GM10266 (cell line): ENCODE data around the gene SUCNR1.

ENCODE experiments used
- DNase-seq: peaks from one replicate; pipeline ENCODE4 v3.0.0; 2012; ENCODE audit errors: extremely low spot score
- TF ChIP-seq, protein P1 (sequence below): IDR thresholded peaks from 2 replicates; pipeline ENCODE4 v1.5.1; 2012; ENCODE audit warnings: mild to moderate bottlenecking, low read depth; ENCODE audit not compliant: control insufficient read depth, insufficient read depth; ENCODE audit errors: missing control alignments

The SUCNR1 gene

DNA sequence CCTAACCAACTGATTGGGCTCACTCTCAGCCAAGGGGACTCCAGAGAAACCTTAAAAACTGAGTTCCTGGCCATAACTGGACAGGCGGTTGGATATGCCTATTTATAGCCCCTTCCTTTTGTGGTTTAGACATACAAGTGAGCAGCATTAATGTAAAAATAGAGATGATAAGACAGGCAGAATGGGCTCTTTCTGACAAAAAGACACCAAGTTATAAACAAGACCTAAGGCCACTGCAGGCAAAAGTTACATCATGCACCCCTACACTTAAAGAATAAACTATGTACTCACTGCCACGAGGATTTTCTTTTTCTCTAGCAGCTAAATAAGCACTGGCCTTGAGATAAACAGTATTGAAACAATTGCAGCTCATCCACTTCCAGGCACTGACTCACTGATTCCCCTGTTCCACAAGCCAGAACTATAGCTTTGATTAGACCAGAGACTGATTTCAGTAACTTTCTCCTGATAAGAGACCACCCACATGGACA lies 30.1 kb downstream of the SUCNR1 start:
- TF ChIP-seq, protein P1, sequence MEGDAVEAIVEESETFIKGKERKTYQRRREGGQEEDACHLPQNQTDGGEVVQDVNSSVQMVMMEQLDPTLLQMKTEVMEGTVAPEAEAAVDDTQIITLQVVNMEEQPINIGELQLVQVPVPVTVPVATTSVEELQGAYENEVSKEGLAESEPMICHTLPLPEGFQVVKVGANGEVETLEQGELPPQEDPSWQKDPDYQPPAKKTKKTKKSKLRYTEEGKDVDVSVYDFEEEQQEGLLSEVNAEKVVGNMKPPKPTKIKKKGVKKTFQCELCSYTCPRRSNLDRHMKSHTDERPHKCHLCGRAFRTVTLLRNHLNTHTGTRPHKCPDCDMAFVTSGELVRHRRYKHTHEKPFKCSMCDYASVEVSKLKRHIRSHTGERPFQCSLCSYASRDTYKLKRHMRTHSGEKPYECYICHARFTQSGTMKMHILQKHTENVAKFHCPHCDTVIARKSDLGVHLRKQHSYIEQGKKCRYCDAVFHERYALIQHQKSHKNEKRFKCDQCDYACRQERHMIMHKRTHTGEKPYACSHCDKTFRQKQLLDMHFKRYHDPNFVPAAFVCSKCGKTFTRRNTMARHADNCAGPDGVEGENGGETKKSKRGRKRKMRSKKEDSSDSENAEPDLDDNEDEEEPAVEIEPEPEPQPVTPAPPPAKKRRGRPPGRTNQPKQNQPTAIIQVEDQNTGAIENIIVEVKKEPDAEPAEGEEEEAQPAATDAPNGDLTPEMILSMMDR = no peak

DNA sequence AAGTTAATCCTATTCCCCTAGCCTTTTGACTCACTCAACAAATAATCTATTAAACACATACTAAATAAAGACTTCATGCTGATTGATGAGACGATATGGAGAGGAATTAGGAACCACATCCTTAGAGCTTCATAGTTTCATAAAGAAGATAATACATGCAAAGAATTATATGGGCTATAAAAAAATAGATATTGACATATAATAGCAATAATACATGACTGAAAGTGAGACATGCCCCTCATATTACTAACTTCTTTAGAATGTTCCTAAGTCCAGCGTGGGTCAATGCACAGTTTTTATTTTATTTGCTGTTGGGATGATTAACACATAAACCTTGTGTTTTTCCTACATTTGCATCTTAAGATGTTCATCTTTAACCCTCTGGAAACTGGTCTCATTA lies 32.2 kb downstream of the SUCNR1 start:
- TF ChIP-seq, protein P1 = no peak
- DNase-seq = no peak

More for the DNA sequence above, 30.1 kb downstream of the SUCNR1 start:
- DNase-seq = no peak

DNA sequence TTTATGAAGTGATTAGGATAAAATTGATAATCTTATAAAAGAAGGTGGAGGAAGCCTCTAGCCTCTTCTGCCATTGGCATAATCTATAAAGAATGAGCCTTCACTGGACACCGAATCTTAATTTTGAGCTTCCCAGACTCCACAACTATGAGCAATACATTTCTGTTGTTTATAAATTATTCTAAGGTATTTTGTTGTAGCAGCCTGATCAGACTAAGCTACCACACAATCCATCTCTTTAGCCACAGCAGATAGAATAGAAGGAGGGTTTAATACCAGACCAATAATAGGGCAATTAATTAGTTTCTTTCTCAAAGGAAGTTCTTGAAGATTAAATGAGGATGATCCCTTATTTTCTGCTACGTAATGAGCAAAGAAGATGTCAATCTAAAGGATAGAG lies 33.3 kb downstream of the SUCNR1 start:
- no peak for DNase-seq
- TF ChIP-seq, protein P1 = no peak

DNA sequence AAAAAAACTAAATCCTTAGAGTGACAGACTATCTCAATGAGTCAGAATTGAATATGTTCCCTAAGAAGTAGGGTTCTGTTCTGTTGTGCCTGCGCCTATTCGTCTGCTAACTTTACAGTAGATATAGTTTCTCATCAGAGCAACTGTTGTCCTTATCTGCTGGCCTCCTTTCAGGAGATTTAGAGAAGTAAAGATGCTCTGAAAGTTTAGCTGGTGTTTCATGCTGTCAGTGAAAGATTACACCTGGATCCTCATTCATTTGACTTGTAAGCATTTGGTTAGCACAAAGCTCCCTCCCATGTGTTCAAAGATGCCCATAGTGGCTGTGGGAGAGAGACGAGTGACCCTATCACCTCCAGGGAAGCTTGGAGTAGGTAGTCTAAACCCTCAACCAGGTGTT lies 35.0 kb downstream of the SUCNR1 start:
- TF ChIP-seq, protein P1 = no peak

DNA sequence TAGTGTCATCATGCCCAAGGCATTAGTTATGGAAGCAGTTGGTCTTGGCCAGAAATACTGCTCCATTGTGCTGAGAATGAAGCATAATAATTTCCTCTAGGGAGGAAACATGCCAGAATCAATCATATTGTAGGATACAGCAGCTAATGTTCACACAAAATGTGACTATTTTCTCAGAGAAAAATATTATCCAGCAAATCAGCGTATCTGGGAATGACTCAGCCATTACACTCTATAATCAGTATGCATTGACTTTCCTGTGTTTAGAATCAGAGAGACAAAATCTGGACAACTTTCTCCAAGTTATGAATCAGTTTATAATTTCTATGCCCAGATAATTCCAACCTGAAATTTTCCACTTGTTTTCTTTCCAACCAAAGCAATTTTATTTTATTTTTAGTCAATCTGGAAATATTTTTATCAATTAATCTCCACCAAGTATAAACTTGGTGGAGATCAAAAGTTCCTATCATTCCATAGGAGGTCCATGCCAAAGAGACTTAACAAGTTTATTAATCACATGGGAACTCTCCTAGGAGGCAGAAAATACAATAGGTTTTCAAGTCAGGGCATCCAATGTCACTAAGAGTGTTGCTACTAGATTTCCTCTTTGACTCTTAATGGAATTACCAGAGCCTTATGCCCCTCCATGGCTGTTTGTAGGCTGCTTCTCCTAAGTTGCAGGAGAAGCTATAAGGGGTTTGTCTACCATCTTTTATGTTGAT lies 36.4 kb downstream of the SUCNR1 start:
- TF ChIP-seq, protein P1 = no peak
- no peak for DNase-seq

More for the DNA sequence above, 35.0 kb downstream of the SUCNR1 start:
- no peak for DNase-seq

DNA sequence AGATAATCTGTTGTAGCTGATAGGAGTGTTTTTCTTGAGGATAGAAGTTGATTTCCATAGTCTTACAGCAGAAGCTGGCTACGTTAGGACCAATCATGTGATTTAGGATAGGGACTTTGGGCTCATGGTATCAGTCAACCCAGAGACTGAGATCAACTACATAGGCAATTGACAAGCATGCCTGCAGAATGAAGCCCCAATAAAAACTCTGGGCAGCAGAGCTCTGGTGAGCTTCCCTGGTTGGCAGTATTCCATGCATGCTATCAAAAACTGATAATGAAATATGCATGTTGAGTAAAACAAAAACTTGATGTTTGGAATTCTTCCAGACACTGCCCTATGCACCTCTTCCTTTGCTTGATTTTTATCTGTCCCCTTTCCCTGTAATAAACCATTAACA lies 38.0 kb downstream of the SUCNR1 start:
- no peak for DNase-seq
- TF ChIP-seq, protein P1 = no peak

DNA sequence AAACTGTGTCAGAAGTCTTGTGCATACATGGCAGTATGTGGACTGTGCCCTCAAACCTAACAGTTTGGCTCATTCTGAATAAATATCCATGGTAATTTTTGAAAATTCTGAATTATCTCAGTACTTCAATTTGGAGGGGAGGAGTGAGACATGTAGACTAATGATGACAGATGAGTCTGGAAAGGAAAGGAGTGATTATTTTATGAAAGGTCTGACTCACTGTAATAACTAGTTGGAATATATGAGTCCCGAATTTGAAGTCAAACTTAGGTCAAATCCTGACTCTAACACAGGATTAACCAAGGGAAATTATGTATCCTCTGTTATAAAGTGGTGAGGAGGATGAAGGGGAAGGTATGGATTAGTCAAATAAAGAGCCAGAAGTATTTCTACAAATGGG lies 38.6 kb downstream of the SUCNR1 start:
- TF ChIP-seq, protein P1 = no peak
- DNase-seq = no peak
